Tibial nerve (tissue), 4 donors: ENCODE data around the gene CAPSL. TPM values are rescaled to one million over a fixed set of nuclear protein-coding genes. Genes with fewer than 3 reads are reported as not detected.
A peak's percentile ranks its signal among the peaks of the same experiment; 100 is the strongest.

Source experiments
- DNase-seq, 2 donors: peaks; one replicate each; pipeline ENCODE4 v3.0.0-alpha.2; 2019; ENCODE audit warnings: low spot score in 2 of 2
- H3K27ac ChIP-seq, 4 donors: fragments of 200-600 bp; sonication (generic) in 3 of 4; one replicate each; pipeline ENCODE4 v1.5.1; 2017 to 2019; ENCODE audit warnings: mild to moderate bottlenecking in 1 of 4
- H3K27me3 ChIP-seq, 2 donors: fragments of 200-600 bp; sonication (generic) in 1 of 2; one replicate each; pipeline versions ENCODE4 v1.5.1 to v1.6.0; 2017 to 2019
- H3K36me3 ChIP-seq, 3 donors: fragments of 200-600 bp; sonication (generic); one replicate each; pipeline ENCODE4 v1.5.1; 2018 to 2019
- H3K4me1 ChIP-seq, 4 donors: fragments of 200-600 bp; sonication (generic) in 3 of 4; one replicate each; pipeline ENCODE4 v1.5.1; 2017 to 2019
- H3K4me3 ChIP-seq, 4 donors: fragments of 200-600 bp; sonication (generic) in 3 of 4; one replicate each; pipeline ENCODE4 v1.5.1; 2017 to 2019; ENCODE audit warnings: mild to moderate bottlenecking in 1 of 4, moderate library complexity in 1 of 4
- H3K9me3 ChIP-seq, 4 donors: fragments of 200-600 bp; sonication (generic) in 3 of 4; one replicate each; pipeline ENCODE4 v1.5.1; 2017 to 2019
- CTCF ChIP-seq, 5 experiments: fragments of 200-600 bp in 3 of 5; fragments of 450-650 bp in 2 of 5; sonication (generic) in 3 of 5; IDR thresholded peaks; one replicate each; pipeline ENCODE4 v1.5.1; 2016 to 2019; ENCODE audit warnings: antibody characterized with exemption in 5 of 5, mild to moderate bottlenecking in 3 of 5, moderate library complexity in 2 of 5
- EP300 ChIP-seq, 2 donors: sonication (generic); formaldehyde crosslinking; IDR thresholded peaks; one replicate each; pipeline ENCODE4 v1.6.1; 2017; ENCODE audit warnings: antibody characterized with exemption in 2 of 2, mild to moderate bottlenecking in 1 of 2
- POLR2A ChIP-seq, 2 donors: fragments of 450-650 bp; IDR thresholded peaks; one replicate each; pipeline ENCODE4 v1.6.1; 2017; ENCODE audit warnings: antibody characterized with exemption in 2 of 2, mild to moderate bottlenecking in 2 of 2, moderate library complexity in 2 of 2
- WGBS, 2 donors: methylation state at CpG; one replicate each; pipeline ENCODE4 v1.1.5; 2018; 5-methylcytosine and 5-hydroxymethylcytosine counted together
- small RNA-seq: library from RNA; depleted of rRNA; stranded (forward); fragments of <200 nt; gene quantifications from one replicate; pipeline ENCODE3, GENCODE V24; 2016
- total RNA-seq, 4 donors: library from RNA; depleted of rRNA; stranded (reverse); fragments of >200 nt; gene quantifications; one replicate each; pipeline ENCODE4 v1.1.0, GENCODE V29; 2016

CAPSL gene
- total RNA-seq, 4 donors from 2014 or later, result not detected

- H3K4me3 ChIP-seq, result no peak overlapping the region
- TF ChIP-seq POLR2A (IDR thresholded peaks at IDR 0.05), result no peak
- TF ChIP-seq CTCF (IDR thresholded peaks at IDR 0.05), result no peak
- TF ChIP-seq EP300 (IDR thresholded peaks at IDR 0.05), result no peak
- 61 to 73% methylated on average over 1 of the region's 1 CpG for WGBS, 2 donors
- H3K36me3 ChIP-seq, result no peaks in the 10 kb centered on the region
- no peaks in the 10 kb centered on the region for H3K9me3 ChIP-seq
- H3K27ac ChIP-seq, result peak overlapping the region in 1 of 4 donors; percentile 4
- peaks cover 0 to 27% (median 11%) of the 10 kb centered on the region in 4 donors for H3K4me1 ChIP-seq
- DNase-seq, result no peak
- no peaks in the 10 kb centered on the region for H3K27me3 ChIP-seq
These were observed 83.2 kb downstream of the CAPSL start for GRCh38 chr5:35855187-35855586.

Small RNA genes lying within 50 kb of the gene (small RNA-seq; reads per million reads assigned to genes)
- gene AC112204.1, result not detected

Other genes with a start within 250 kb of the CAPSL start
- gene IL7R, start 81.7 kb downstream of the CAPSL start, total RNA-seq, result 1 to 10 TPM; 2.8 to 6.3 (median 5.7) TPM
- gene UGT3A1, start 52.8 kb upstream of the CAPSL start, total RNA-seq, result not detected
- gene UGT3A2, start 128.3 kb upstream of the CAPSL start, total RNA-seq, result not detected
- gene LMBRD2, start 213.3 kb upstream of the CAPSL start, total RNA-seq, result 10 to 100 TPM in 3 of 4 donors, 1 to 10 TPM in 1; 9.0 to 29.7 (median 15.6) TPM
- 10 to 100 TPM; 12.0 to 20.1 (median 14.7) TPM for gene SKP2, start 213.5 kb upstream of the CAPSL start, total RNA-seq